GM18951 (cell line): ENCODE results near the gene CHN2.

Experiments used
- POLR2A ChIP-seq: IDR thresholded peaks from 4 replicates; pipeline ENCODE4 v1.6.1; 2011; ENCODE audit warnings: mild to moderate bottlenecking; ENCODE audit not compliant: insufficient read length, insufficient read depth; ENCODE audit errors: extremely low read depth
- in situ Hi-C: fragments of 300-500 bp; cut with MboI; formaldehyde crosslinking; loops from one replicate; pipeline ENCODE4 v1.12.0; 2022; ENCODE audit warnings: low sequenced_read_pairs, mixed read lengths, inconsistent platforms; ENCODE audit not compliant: unreplicated experiment

CHN2 gene

DNA sequence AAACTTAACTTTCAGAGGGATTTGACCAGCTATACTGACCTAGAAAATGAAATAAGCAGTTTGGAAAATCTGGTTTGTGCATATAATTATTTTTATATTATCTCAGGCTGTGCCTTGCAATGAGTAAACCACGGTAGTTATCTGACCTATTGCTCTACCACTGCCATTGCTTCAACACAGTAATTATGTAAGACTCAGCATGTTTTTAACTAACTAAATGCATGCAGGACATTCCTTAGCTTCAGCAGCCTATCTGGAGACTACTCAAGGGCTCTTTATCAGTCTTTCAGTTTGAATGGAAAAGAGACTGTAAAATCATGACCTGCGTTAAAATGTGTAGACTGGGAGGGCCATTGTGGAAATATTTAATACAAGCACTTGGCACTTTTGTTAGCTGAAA, 22.5 kb downstream of the CHN2 start:
- in situ Hi-C loops: no loop called here
- no peak for TF ChIP-seq POLR2A

DNA sequence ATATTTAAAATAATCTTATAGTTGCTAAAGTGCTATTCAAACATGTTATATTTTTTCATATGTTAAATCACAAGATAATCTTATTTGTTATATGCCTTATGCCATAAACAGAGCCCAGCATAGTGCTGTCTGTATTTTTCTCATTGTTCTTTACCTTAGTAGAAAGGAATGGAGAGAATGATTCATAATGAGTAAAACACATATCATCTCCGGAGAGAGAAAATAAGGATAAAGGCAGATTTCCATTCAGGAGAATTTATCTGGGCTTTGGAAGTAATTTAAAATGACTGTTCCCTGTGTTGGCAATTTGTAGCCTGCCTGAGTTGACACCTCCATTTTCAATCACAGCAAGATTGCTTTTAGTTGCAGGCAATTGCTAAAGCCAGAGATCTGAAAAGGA, 30.2 kb downstream of the CHN2 start:
- in situ Hi-C loops: no loop called here
- no peak for TF ChIP-seq POLR2A

DNA sequence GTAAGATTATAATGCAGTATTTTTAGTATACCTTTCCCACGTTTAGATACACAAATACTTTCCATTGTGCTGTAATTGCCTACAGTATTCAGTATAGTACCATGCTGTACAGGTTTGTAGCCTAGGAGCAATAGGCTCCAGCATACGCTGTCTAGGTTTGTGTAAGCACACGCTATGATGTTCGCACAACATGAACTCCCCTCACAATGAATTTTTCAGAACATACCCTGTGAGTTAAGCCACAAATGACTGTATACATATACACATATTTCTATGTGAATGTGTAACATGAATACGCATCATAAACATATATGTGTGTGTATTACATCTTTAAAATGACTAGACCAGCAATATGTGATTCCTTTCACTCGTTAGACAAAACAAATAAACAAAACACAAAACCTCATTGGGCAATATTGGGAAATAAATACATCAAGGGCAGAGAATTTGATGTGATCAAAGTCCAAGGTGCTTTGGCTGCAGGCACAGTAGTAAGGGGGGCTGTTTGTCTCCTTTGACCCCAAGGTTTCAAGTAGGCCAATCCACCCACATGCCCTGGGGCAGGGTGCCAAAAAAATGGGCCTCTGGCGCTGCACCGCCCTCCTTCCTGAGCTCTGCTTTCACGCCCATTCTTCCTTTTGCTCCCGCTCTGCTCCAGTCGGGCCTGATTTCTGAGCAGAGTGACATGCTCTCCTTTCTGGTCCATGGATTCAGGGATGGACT, 33.9 kb downstream of the CHN2 start:
- in situ Hi-C loops: no loop called here
- no peak for TF ChIP-seq POLR2A

DNA sequence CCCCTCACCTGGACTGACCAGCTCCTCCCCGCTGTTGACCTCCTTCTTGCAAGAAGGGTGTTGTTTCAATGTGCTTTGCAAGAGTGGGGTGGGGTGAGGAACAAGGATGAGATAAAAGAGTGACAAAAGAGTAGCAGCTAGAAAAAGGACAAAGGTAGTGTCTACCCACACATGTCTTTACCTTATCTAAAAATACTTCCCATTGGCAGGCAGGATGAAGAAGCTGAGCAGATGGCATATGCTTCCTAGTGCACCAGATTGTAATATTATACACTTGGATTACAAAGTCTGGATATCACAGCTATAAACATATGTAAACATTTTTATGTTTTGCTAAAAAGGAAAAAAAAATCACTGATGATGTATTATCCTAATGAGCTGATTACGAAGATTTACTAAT, 34.5 kb downstream of the CHN2 start:
- TF ChIP-seq POLR2A: no peak
- in situ Hi-C loops: no loop called here

DNA sequence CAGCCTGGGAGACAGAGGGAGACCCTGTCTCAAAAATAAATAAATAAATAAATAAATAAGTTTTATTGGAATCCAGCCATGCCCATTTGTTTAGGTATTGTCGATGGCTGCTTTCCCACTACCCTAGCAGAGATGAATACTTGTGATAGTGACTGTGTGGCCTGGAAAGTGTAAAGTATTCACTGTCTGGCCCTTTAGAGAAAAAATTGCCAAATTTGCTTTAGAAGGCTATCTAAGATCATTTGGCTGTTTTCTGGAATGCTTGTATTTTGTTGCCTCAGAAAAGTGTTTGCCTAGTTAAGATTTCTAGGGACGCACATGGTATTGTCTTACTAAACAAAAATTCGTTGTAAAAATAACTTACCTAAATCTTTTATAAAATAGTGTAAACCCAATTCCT, 35.4 kb downstream of the CHN2 start:
- in situ Hi-C loops: no loop called here
- no peak for TF ChIP-seq POLR2A

DNA sequence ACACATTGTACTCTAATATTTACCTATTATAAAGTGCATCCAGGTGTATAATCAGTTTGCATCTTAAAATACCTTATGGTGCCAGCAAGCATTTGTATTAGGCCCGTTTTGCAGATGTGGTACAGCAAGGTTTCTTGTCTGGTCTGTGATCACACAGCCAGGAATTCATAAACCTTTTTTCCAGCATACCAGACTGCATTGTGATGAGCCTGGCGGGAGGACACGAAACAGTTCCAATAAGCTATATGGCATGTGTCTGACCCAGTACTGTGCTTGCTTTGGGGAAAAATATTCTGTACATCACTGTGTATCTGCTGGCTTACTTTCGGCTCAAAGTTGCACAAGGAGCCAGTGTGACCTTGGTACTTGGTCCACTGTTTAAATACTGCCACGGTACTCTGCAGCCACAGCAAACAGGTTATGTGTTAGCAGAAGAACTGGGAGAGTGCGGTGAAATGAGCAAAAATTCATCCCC, 36.3 kb downstream of the CHN2 start:
- in situ Hi-C loops: no loop called here
- no peak for TF ChIP-seq POLR2A

DNA sequence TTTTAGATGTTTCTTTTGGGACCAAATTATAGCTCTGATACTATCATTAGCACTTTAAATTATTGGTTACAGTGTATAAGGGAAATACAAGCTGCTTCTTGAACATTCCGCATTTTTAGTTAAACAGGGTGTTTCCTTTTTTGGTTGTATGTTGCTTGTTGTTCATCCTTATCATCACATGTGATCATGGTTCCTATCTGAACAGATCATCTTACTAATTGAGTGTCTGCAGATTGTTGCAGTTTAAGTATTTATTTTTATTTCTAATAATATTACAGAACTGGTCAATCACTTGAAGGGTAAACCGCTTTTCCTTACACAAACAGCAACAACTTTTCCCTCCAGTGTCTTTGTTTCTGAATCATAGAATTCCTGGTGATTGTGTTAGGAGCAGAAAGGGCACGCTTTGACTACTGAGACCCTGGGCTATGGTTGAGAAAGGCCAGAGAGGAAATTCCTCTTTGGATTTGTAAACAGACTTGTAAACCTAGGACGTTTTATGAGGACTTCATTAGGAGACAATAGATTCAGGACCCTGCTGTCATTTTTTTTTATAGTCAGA, 37.2 kb downstream of the CHN2 start:
- in situ Hi-C loops: no loop called here
- no peak for TF ChIP-seq POLR2A

DNA sequence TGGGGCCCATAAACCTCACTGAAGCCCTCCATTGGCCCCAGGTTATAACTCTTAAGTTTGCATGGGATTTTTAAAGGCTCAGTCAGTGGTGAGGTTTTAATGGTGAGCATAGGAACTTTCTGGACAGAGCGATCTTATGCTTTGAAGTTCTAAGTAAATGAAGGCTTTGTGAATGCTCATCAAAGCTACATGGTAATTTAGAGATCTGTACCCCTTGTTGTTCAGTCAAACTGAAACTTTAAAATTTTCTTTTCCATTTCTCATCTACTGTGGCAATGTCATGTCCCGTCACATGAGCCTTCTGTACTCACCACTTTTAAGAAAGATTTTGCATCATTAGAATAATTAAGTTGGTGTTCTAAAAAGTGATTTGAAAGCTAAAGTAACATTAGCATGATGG, 39.9 kb downstream of the CHN2 start:
- in situ Hi-C loops: no loop called here
- TF ChIP-seq POLR2A: no peak

DNA sequence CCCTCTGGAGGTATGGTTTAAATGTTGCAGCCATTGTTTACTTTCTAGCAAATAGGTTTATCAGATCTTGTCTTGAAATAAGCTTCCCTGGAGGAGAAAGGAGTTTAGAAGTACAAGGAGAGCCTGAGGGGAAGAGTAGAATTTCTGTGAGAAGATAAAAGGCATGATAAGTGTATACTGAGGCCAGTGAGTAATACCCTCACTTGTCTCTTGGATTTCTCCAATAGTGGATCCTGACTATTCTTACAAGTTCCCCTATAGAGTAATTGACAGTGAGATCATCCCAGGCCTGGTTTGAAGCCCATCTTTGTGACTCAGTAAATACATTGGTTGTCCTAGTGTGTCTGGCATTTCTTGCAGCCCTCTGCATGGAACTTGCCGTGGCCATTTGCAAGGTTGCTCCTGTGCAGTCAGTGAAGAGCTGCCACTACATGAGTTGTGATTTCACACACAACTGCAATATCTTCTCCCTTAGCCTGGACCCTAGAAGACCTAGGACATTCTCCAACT, 41.6 kb downstream of the CHN2 start:
- TF ChIP-seq POLR2A: no peak
- in situ Hi-C loops: no loop called here

DNA sequence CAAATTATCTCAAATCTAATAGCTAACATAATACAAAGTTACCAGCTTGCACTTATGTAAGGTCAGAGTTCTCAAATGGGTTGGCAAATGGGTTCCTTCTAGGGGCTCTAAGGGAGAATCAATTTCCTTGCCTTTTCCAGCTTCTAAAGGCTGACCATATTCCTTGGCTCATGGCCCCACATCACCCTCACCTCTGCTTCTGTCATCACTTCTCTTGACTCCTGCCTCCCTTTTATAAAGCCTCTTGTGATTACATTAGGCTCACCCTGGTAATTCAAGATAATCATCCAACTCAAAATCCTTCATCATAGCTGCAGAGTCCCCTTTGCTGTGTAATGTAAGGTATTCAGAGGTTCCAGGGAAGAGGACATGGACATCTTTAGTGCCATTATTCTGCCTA, 42.1 kb downstream of the CHN2 start:
- in situ Hi-C loops: no loop called here
- no peak for TF ChIP-seq POLR2A

DNA sequence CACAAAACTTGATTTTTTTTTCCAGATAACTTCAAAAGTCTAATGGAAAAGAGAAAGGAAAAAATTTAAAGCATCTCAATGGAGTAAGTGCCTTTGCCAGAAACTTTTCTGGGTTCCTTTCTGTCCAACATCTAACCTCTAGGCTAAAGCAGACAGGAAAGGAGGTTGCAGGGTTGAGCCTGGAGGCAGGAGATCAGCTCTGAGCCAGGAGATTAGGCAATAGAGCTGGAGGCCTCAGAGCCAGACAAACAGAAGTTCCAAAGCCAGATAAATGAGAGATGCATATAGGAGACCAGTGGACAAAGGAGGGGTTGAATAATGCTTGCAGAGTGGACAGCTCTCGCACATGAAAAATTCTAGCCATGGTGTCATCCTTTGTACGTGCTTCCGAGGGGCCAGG, 42.9 kb downstream of the CHN2 start:
- no peak for TF ChIP-seq POLR2A
- in situ Hi-C loops: no loop called here

DNA sequence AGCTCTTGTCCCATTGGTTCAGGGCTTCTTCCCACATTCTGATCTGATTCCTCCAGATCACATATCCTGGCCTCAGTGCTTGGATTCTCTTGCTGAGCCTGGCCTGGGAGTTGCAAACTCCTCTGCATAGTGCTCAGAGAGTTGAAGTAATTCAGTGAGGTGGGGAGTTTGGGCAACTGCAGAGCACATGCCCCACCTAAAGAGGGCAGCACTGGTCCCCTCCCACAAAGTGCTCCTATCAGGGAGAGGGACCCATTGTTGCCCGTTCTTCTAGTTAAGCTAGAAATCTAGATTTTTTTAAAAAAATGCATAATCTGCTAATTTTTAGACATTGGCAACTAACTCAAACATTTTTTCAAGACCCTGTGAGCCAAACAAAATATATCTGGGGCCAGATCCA, 45.1 kb downstream of the CHN2 start:
- no peak for TF ChIP-seq POLR2A
- in situ Hi-C loops: no loop called here

DNA sequence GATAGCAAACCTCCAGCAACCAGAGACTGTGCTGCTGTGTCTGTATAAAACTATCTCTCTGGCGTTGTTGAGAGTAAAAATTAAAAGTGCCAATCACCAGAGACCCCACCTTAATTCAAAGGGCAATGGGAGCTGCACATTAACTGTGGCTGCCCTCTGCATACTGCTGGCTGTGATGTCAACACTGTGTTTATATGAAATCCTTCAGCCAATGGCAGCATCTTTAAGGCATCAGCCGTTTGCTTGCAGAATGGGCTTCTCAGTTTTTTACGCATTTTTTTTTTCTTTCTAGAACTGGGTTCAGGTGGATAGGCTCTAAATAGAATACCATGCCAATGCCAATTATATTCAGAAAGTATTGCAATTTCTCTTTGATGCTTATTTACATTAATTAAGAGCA, 47.7 kb downstream of the CHN2 start:
- in situ Hi-C loops: no loop called here
- no peak for TF ChIP-seq POLR2A

DNA sequence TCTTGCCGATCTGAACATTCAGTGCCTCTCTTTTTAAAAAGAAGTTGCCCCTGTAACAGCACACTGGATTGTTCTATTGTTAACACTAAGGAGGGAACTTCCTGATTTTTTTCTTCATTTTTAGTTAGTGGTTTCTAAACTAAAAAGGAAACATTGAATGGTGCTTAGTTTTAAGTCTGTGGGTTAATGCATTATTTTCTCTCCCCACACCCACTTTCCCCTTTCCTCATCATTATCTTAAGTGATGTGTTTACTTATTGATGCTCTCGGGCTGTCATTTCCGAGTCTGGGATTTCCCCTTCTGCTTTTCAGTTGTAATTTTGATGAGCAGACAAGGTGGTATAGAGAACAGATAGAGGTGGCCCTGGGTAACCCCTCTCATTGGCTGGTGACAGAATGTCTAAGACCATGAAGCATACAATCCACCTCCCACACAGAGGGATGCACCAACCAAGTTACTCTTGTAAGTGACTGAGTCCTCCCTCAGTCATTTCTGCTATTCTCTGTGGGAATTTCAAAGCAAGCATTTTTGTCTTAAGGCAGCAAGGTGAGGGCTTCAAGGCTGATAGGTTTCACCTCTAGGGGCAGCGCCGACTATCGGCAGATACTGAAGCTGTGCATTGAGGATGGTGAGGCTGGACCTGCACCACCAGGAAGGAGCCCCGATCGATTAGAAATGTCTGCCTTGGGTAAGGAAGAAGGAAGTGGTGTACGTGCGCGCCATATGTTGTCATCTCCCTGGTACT, 49.5 kb downstream of the CHN2 start:
- in situ Hi-C loops: no loop called here
- no peak for TF ChIP-seq POLR2A
